Activated CD8-positive, alpha-beta memory T cell treated with anti-CD3 and anti-CD28 coated beads, Interleukin-2, amount 50 U/mL, for 48 hours (primary cell): ENCODE measurements around the gene EXPH5.

Experiments
- DNase-seq: peaks from one replicate; pipeline ENCODE4 v3.0.0-alpha.2; 2020

Gene EXPH5

GRCh38 chr11:108501396-108501795 lies 92.2 kb downstream of the EXPH5 start:
- no peak for DNase-seq

GRCh38 chr11:108500721-108501120 lies 92.8 kb downstream of the EXPH5 start:
- no peak for DNase-seq

- DNase-seq, result no peak
Observed at GRCh38 chr11:108500169-108500568, 93.4 kb downstream of the EXPH5 start.

GRCh38 chr11:108498816-108499408 lies 94.7 kb downstream of the EXPH5 start:
- no peak for DNase-seq

- peak; percentile 80 for DNase-seq
Observed at GRCh38 chr11:108498046-108498815, 95.3 kb downstream of the EXPH5 start, which contains the start of gene POGLUT3. Gene POGLUT3, minus strand, starts transcription at chr11:108498384. Its CDS starts 18 bp downstream, at chr11:108498366.

- DNase-seq, result peak; percentile 54
Observed at GRCh38 chr11:108497317-108498045, 96.1 kb downstream of the EXPH5 start.

GRCh38 chr11:108496643-108497256 lies 96.8 kb downstream of the EXPH5 start:
- DNase-seq, result no peak

GRCh38 chr11:108495326-108495725 lies 98.2 kb downstream of the EXPH5 start:
- DNase-seq, result no peak

GRCh38 chr11:108494182-108494581 lies 99.4 kb downstream of the EXPH5 start:
- no peak for DNase-seq

GRCh38 chr11:108491936-108492335 lies 101.6 kb downstream of the EXPH5 start:
- DNase-seq, result no peak

- DNase-seq, result no peak
Observed at GRCh38 chr11:108486828-108487227, 106.7 kb downstream of the EXPH5 start.

GRCh38 chr11:108486331-108486730 lies 107.2 kb downstream of the EXPH5 start:
- DNase-seq, result no peak

- DNase-seq, result no peak
Observed at GRCh38 chr11:108483163-108483562, 110.4 kb downstream of the EXPH5 start.

GRCh38 chr11:108474664-108475463 lies 118.7 kb downstream of the EXPH5 start:
- DNase-seq, result no peak

GRCh38 chr11:108472681-108473080 lies 120.9 kb downstream of the EXPH5 start:
- no peak for DNase-seq

- DNase-seq, result no peak
Observed at GRCh38 chr11:108468478-108468864, 125.1 kb downstream of the EXPH5 start.

GRCh38 chr11:108467091-108467823 lies 126.3 kb downstream of the EXPH5 start, which contains the start of gene C11orf65:
Gene C11orf65, minus strand, starts transcription at chr11:108467529. Its CDS starts 5,970 bp downstream, at chr11:108461559.
- DNase-seq, result peak; percentile 94

GRCh38 chr11:108466405-108466804 lies 127.2 kb downstream of the EXPH5 start:
- DNase-seq, result no peak
